ENCODE results near the gene TMEM25. TPM values are rescaled to one million over a fixed set of nuclear protein-coding genes. Genes with fewer than 3 reads are reported as not detected.

TMEM25 gene
- total RNA-seq, 1 experiment from 2014 or later = 63.1 TPM

DNA sequence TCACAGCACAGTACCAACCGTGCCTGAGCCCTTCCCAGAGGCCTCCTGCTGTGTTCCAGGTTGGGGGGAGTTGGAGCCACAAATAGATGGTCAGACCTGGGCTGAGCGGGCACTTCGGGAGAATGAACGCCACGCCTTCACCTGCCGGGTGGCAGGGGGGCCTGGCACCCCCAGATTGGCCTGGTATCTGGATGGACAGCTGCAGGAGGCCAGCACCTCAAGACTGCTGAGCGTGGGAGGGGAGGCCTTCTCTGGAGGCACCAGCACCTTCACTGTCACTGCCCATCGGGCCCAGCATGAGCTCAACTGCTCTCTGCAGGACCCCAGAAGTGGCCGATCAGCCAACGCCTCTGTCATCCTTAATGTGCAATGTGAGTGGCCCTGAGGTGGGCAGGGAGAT lies 1.1 kb downstream of the TMEM25 start:
- DNase-seq = no peak
- Histone ChIP-seq H3K27me3 (replicated peaks; ENCODE audit: control insufficient read depth, insufficient read depth, low read length) (no peaks in the 10 kb centered on the region), H3K9me3 (no peaks in the 10 kb centered on the region), H3K36me3 (ENCODE audit: control insufficient read depth, insufficient read depth, low read length) (peaks cover 4% of the 10 kb centered on the region), H3K4me3 (ENCODE audit: low read depth, low read length) (peak overlapping the region; percentile 57), H3K4me1 (peaks cover 35% of the 10 kb centered on the region)
- ChIA-PET CTCF (no interaction called here), POLR2A (no interaction called here)
- Mint-ChIP-seq H3K9me3 (ENCODE audit: unreplicated experiment) (no peaks in the 10 kb centered on the region), H3K27me3 (ENCODE audit: insufficient read depth, unreplicated experiment) (no peaks in the 10 kb centered on the region), H3K4me3 (ENCODE audit: unreplicated experiment) (peak overlapping the region; percentile 98), H3K27ac (ENCODE audit: unreplicated experiment) (peak overlapping the region; percentile 43), H3K4me1 (ENCODE audit: low read depth, unreplicated experiment) (peaks cover 34% of the 10 kb centered on the region), H3K36me3 (ENCODE audit: insufficient read depth, unreplicated experiment) (peaks cover 21% of the 10 kb centered on the region)
- no TSS peak for BruUV-seq (replicated peaks)
- intact Hi-C loops (cut with micrococcal nuclease; ENCODE audit: unreplicated experiment) = no loop called here
- TF ChIP-seq, protein P1, sequence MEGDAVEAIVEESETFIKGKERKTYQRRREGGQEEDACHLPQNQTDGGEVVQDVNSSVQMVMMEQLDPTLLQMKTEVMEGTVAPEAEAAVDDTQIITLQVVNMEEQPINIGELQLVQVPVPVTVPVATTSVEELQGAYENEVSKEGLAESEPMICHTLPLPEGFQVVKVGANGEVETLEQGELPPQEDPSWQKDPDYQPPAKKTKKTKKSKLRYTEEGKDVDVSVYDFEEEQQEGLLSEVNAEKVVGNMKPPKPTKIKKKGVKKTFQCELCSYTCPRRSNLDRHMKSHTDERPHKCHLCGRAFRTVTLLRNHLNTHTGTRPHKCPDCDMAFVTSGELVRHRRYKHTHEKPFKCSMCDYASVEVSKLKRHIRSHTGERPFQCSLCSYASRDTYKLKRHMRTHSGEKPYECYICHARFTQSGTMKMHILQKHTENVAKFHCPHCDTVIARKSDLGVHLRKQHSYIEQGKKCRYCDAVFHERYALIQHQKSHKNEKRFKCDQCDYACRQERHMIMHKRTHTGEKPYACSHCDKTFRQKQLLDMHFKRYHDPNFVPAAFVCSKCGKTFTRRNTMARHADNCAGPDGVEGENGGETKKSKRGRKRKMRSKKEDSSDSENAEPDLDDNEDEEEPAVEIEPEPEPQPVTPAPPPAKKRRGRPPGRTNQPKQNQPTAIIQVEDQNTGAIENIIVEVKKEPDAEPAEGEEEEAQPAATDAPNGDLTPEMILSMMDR (IDR thresholded peaks at IDR 0.05; ENCODE audit: insufficient read depth in 1 of 2, low read depth in 1 of 2, low read length in 1 of 2, severe bottlenecking in 1 of 2, unreplicated experiment in 1 of 2) = no peak

GRCh38 chr11:118532852-118533768 lies 2.1 kb downstream of the TMEM25 start:
- H3K27me3 Mint-ChIP-seq (ENCODE audit: insufficient read depth, unreplicated experiment) = no peaks in the 10 kb centered on the region
- ChIA-PET CTCF (interaction anchor here (0.5 to 1.2 kb wide), 2 partner anchors 35 to 362 kb away, joined by 4 read pairs; no protein-coding TSS in a partner anchor), POLR2A (interaction anchor here (0.6 kb wide), 1 partner anchor 56 kb away, joined by 3 read pairs; no protein-coding TSS in a partner anchor)
- H3K9me3 Mint-ChIP-seq (ENCODE audit: unreplicated experiment) = no peaks in the 10 kb centered on the region
- TF ChIP-seq, protein P1 (IDR thresholded peaks at IDR 0.05; ENCODE audit: insufficient read depth in 1 of 2, low read depth in 1 of 2, low read length in 1 of 2, severe bottlenecking in 1 of 2, unreplicated experiment in 1 of 2) = no peak
- peaks cover 34% of the 10 kb centered on the region for H3K4me1 Mint-ChIP-seq (ENCODE audit: low read depth, unreplicated experiment)
- intact Hi-C loops (cut with micrococcal nuclease; ENCODE audit: unreplicated experiment) = no loop called here
- DNase-seq = no peak
- H3K36me3 Mint-ChIP-seq (ENCODE audit: insufficient read depth, unreplicated experiment) = peaks cover 13% of the 10 kb centered on the region
- no peaks in the 10 kb centered on the region for H3K9me3 ChIP-seq
- no TSS peak for BruUV-seq (replicated peaks)
- H3K4me3 Mint-ChIP-seq (ENCODE audit: unreplicated experiment) = peak overlapping the region; percentile 98
- H3K27ac Mint-ChIP-seq (ENCODE audit: unreplicated experiment) = peak overlapping the region; percentile 53
- H3K36me3 ChIP-seq (ENCODE audit: control insufficient read depth, insufficient read depth, low read length) = peaks cover 4% of the 10 kb centered on the region
- H3K4me1 ChIP-seq = peaks cover 34% of the 10 kb centered on the region
- no peaks in the 10 kb centered on the region for H3K27me3 ChIP-seq (replicated peaks; ENCODE audit: control insufficient read depth, insufficient read depth, low read length)
- H3K4me3 ChIP-seq (ENCODE audit: low read depth, low read length) = no peak overlapping the region

DNA sequence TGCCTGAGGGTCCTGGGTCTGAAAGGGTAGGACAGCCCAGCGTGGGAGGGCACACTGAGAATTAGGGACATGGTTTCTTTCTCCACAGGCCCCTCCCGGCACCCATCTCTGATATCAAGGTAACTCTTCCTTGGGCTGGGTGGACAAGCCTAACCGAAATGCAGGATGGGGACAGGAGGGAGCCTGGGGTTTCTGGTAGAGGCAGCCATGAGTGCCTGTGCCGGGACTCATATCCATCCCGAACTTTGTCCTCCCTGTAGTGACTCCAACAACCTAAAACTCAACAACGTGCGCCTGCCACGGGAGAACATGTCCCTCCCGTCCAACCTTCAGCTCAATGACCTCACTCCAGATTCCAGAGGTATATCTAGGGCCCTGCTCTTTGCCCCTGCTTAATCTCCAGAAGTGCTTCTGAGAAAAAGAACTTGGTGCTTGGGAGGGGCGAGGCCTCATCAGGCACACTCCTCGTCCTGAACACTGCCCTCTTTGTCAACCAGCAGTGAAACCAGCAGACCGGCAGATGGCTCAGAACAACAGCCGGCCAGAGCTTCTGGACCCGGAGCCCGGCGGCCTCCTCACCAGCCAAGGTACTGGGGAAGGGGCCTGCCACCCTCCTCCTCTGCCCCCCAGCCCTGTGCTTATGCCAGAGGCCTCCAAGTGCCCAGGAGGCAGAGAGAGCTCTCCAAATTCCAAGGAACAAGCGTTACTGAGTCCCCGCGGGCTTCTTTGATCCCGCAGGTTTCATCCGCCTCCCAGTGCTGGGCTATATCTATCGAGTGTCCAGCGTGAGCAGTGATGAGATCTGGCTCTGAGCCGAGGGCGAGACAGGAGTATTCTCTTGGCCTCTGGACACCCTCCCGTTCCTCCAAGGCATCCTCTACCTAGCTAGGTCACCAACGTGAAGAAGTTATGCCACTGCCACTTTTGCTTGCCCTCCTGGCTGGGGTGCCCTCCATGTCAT lies 3.1 kb downstream of the TMEM25 start:
- H3K9me3 ChIP-seq = no peaks in the 10 kb centered on the region
- H3K4me1 ChIP-seq = peaks cover 32% of the 10 kb centered on the region
- DNase-seq = peak; percentile 75 to 87
- H3K27me3 Mint-ChIP-seq (ENCODE audit: insufficient read depth, unreplicated experiment) = no peaks in the 10 kb centered on the region
- TF ChIP-seq, protein P1 (IDR thresholded peaks at IDR 0.05; ENCODE audit: insufficient read depth in 1 of 2, low read depth in 1 of 2, low read length in 1 of 2, severe bottlenecking in 1 of 2, unreplicated experiment in 1 of 2) = peak; percentile 6 to 55
- no peaks in the 10 kb centered on the region for H3K9me3 Mint-ChIP-seq (ENCODE audit: unreplicated experiment)
- ChIA-PET POLR2A (interaction anchor here (0.6 kb wide), 1 partner anchor 57 kb away, joined by 3 read pairs; no protein-coding TSS in a partner anchor), CTCF (interaction anchor here (0.5 to 1.2 kb wide), 2 partner anchors 34 to 363 kb away, joined by 4 read pairs; no protein-coding TSS in a partner anchor)
- H3K4me3 ChIP-seq (ENCODE audit: low read depth, low read length) = no peak overlapping the region
- peak overlapping the region; percentile 53 for H3K27ac Mint-ChIP-seq (ENCODE audit: unreplicated experiment)
- no TSS peak for BruUV-seq (replicated peaks)
- peak overlapping the region; percentile 20 for H3K4me3 Mint-ChIP-seq (ENCODE audit: unreplicated experiment)
- H3K36me3 ChIP-seq (ENCODE audit: control insufficient read depth, insufficient read depth, low read length) = peaks cover 4% of the 10 kb centered on the region
- peaks cover 18% of the 10 kb centered on the region for H3K36me3 Mint-ChIP-seq (ENCODE audit: insufficient read depth, unreplicated experiment)
- H3K4me1 Mint-ChIP-seq (ENCODE audit: low read depth, unreplicated experiment) = peaks cover 39% of the 10 kb centered on the region
- intact Hi-C loops (cut with micrococcal nuclease; ENCODE audit: unreplicated experiment) = loop anchor here (1.0 to 2.0 kb wide), 2 partner anchors 19 to 32 kb away; no protein-coding TSS in a partner anchor
- H3K27me3 ChIP-seq (replicated peaks; ENCODE audit: control insufficient read depth, insufficient read depth, low read length) = no peaks in the 10 kb centered on the region

Data from Caco-2 (cell line).